Calu3 (cell line): ENCODE results near the gene PCLO. TPM values are rescaled to one million over a fixed set of nuclear protein-coding genes. Genes with fewer than 3 reads are reported as not detected.

Source experiments
- BruUV-seq: library from RNA; stranded (reverse); fragments of 400-500 nt; replicated peaks from 2 replicates; lab custom pipeline; 2021; lab: Mats Ljungman, UMichigan
- CTCF ChIA-PET: fragments of 300-600 bp; sonication (Branson Sonifier 250); formaldehyde crosslinking; loops from one replicate; lab custom pipeline; 2022; ENCODE audit warnings: antibody characterized with exemption; lab: Charles Lee
- DNase-seq: peaks from one replicate; pipeline ENCODE4 v3.0.0; 2022
- H3K27ac Mint-ChIP-seq: one replicate; pipeline ENCODE4 v1.8.0; 2022; ENCODE audit warnings: mixed read lengths; ENCODE audit not compliant: unreplicated experiment
- H3K27me3 Mint-ChIP-seq: one replicate; pipeline ENCODE4 v1.8.0; 2022; ENCODE audit warnings: mixed read lengths; ENCODE audit not compliant: unreplicated experiment
- H3K36me3 Mint-ChIP-seq: one replicate; pipeline ENCODE4 v1.8.0; 2022; ENCODE audit warnings: mild to moderate bottlenecking, moderate library complexity, mixed read lengths; ENCODE audit not compliant: insufficient read depth, unreplicated experiment
- H3K4me1 Mint-ChIP-seq: one replicate; pipeline ENCODE4 v1.8.0; 2022; ENCODE audit warnings: mild to moderate bottlenecking, low read depth, mixed read lengths; ENCODE audit not compliant: unreplicated experiment
- H3K4me3 Mint-ChIP-seq: one replicate; pipeline ENCODE4 v1.8.0; 2022; ENCODE audit warnings: mild to moderate bottlenecking, low read depth, moderate library complexity, mixed read lengths; ENCODE audit not compliant: unreplicated experiment
- H3K9me3 Mint-ChIP-seq: one replicate; pipeline ENCODE4 v1.8.0; 2022; ENCODE audit warnings: low read depth, mixed read lengths; ENCODE audit not compliant: unreplicated experiment
- intact Hi-C: fragments of 100-400 bp; cut with micrococcal nuclease; formaldehyde crosslinking; loops from one replicate; pipeline ENCODE4 v1.10.0; 2022; ENCODE audit not compliant: unreplicated experiment
- total RNA-seq: library from RNA; stranded (reverse); gene quantifications from 2 replicates; pipeline ENCODE4 v1.2.3, GENCODE V29; 2022
- TF ChIP-seq, protein P1 (sequence below): fragments of 200-600 bp; IDR thresholded peaks from one replicate; pipeline ENCODE4 v1.8.0; 2022; ENCODE audit warnings: antibody characterized with exemption; ENCODE audit not compliant: unreplicated experiment

Gene PCLO
- total RNA-seq, 1 experiment from 2014 or later = 9.1 TPM

DNA sequence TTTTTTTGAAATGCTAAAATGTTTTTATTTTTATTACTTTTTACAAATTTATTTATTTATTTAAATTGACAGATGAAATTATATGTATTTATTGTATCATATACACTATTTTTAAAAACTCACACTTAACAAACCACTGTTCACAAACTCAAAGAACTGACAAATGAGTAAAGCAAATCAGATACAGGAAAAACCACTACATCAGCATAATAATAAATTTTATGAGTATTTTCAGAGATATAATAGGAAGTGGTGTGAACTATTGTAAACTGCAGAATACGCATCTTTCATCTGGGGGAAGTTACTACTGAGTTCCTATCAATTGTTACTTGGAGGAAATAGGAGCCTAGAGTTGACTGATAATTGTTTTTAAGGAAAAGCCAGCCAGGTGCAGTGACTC lies 150.7 kb downstream of the PCLO start:
- Mint-ChIP-seq H3K36me3 (no peaks in the 10 kb centered on the region), H3K9me3 (no peaks in the 10 kb centered on the region), H3K27ac (no peak overlapping the region), H3K4me3 (no peak overlapping the region), H3K4me1 (no peaks in the 10 kb centered on the region), H3K27me3 (no peaks in the 10 kb centered on the region)
- CTCF ChIA-PET = no interaction called here
- intact Hi-C loops = no loop called here
- TF ChIP-seq, protein P1, sequence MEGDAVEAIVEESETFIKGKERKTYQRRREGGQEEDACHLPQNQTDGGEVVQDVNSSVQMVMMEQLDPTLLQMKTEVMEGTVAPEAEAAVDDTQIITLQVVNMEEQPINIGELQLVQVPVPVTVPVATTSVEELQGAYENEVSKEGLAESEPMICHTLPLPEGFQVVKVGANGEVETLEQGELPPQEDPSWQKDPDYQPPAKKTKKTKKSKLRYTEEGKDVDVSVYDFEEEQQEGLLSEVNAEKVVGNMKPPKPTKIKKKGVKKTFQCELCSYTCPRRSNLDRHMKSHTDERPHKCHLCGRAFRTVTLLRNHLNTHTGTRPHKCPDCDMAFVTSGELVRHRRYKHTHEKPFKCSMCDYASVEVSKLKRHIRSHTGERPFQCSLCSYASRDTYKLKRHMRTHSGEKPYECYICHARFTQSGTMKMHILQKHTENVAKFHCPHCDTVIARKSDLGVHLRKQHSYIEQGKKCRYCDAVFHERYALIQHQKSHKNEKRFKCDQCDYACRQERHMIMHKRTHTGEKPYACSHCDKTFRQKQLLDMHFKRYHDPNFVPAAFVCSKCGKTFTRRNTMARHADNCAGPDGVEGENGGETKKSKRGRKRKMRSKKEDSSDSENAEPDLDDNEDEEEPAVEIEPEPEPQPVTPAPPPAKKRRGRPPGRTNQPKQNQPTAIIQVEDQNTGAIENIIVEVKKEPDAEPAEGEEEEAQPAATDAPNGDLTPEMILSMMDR = no peak
- no peak for DNase-seq
- BruUV-seq = no TSS peak

- intact Hi-C loops = no loop called here
These were observed 157.3 kb downstream of the PCLO start for GRCh38 chr7:83005410-83005809.

GRCh38 chr7:83001362-83002040 lies 161.2 kb downstream of the PCLO start:
- TF ChIP-seq, protein P1 = no peak
- Mint-ChIP-seq H3K4me1 (peaks cover 9% of the 10 kb centered on the region), H3K36me3 (peaks cover 6% of the 10 kb centered on the region), H3K27ac (no peak overlapping the region), H3K9me3 (peaks cover 6% of the 10 kb centered on the region), H3K4me3 (no peak overlapping the region), H3K27me3 (no peaks in the 10 kb centered on the region)
- intact Hi-C loops = no loop called here
- no peak for DNase-seq
- no TSS peak for BruUV-seq
- CTCF ChIA-PET = no interaction called here

More at GRCh38 chr7:83005410-83005809, 157.3 kb downstream of the PCLO start:
- Mint-ChIP-seq H3K9me3 (peaks cover 2% of the 10 kb centered on the region), H3K4me3 (no peak overlapping the region), H3K27ac (no peak overlapping the region), H3K4me1 (peaks cover under 1% of the 10 kb centered on the region), H3K36me3 (no peaks in the 10 kb centered on the region), H3K27me3 (no peaks in the 10 kb centered on the region)
- no peak for DNase-seq
- CTCF ChIA-PET = no interaction called here
- no TSS peak for BruUV-seq
- TF ChIP-seq, protein P1 = no peak

- Mint-ChIP-seq H3K27ac (no peak overlapping the region), H3K4me3 (no peak overlapping the region)
- no TSS peak for BruUV-seq
These were observed 164.2 kb downstream of the PCLO start for GRCh38 chr7:82998436-82998835.

More at GRCh38 chr7:82998436-82998835, 164.2 kb downstream of the PCLO start:
- peaks cover 9% of the 10 kb centered on the region for H3K4me1 Mint-ChIP-seq
- TF ChIP-seq, protein P1 = no peak
- DNase-seq = no peak
- CTCF ChIA-PET = no interaction called here
- H3K27me3 Mint-ChIP-seq = no peaks in the 10 kb centered on the region
- H3K36me3 Mint-ChIP-seq = peaks cover 6% of the 10 kb centered on the region
- H3K9me3 Mint-ChIP-seq = peaks cover 4% of the 10 kb centered on the region
- intact Hi-C loops = no loop called here
